Measurements from ENCODE around the gene TCF7.

- TF ChIP-seq CTCF (conservative IDR thresholded peaks at IDR 0.05; ENCODE audit: low read length) (no peak), EZH2phosphoT487 (IDR thresholded peaks at IDR 0.05; ENCODE audit: borderline replicate concordance, low read depth, low read length) (no peak)
Observed at GRCh38 chr5:134153241-134153640, 38.8 kb downstream of the TCF7 start.

Data from OCI-LY7 (cell line).